DOHH2 (cell line): Measurements from ENCODE around the gene FAM131C.

Experiments
- CTCF ChIP-seq: fragments of 200-600 bp; sonication (generic); IDR thresholded peaks from one replicate; pipeline ENCODE4 v1.5.1; 2014; ENCODE audit warnings: antibody characterized with exemption, mild to moderate bottlenecking, low read depth, low read length; ENCODE audit not compliant: poor library complexity, severe bottlenecking
- EZH2phosphoT487 ChIP-seq: fragments of 200-600 bp; sonication (generic); IDR thresholded peaks from 2 replicates; pipeline ENCODE4 v1.6.1; 2017; ENCODE audit warnings: borderline replicate concordance, mild to moderate bottlenecking, antibody characterized with exemption, low read length, moderate library complexity, mixed read lengths

- TF ChIP-seq CTCF, result no peak
- TF ChIP-seq EZH2phosphoT487, result no peak
These were observed 4.8 kb downstream of the FAM131C start for GRCh38 chr1:16068356-16069270.
